Right atrium auricular region (tissue), 2 donors: ENCODE data around the gene ARHGDIA. TPM values are rescaled to one million over a fixed set of nuclear protein-coding genes. Genes with fewer than 3 reads are reported as not detected.

Source experiments
- DNase-seq: peaks from one replicate; pipeline ENCODE4 v3.0.0-alpha.2; 2019; ENCODE audit warnings: low spot score
- H3K27ac ChIP-seq, 2 donors: fragments of 200-600 bp; sonication (generic); 1 replicate in 1 of 2; 2 replicates in 1 of 2; pipeline ENCODE4 v1.5.1; 2016 to 2019
- H3K27me3 ChIP-seq, 2 donors: fragments of 200-600 bp; sonication (generic); one replicate each; pipeline versions ENCODE4 v1.5.1 to v1.6.0; 2017 to 2019
- H3K36me3 ChIP-seq: fragments of 200-600 bp; sonication (generic); one replicate; pipeline ENCODE4 v1.5.1; 2016
- H3K4me1 ChIP-seq, 2 donors: fragments of 200-600 bp; sonication (generic); one replicate each; pipeline versions ENCODE4 v1.5.1 to v1.6.0; 2017 to 2019
- H3K4me3 ChIP-seq, 2 donors: fragments of 200-600 bp; sonication (generic); 1 replicate in 1 of 2; 2 replicates in 1 of 2; pipeline ENCODE4 v1.5.1; 2017 to 2019; ENCODE audit warnings: mild to moderate bottlenecking in 1 of 2, moderate library complexity in 1 of 2
- H3K9me3 ChIP-seq, 2 donors: fragments of 200-600 bp; sonication (generic); one replicate each; pipeline ENCODE4 v1.5.1; 2019
- CTCF ChIP-seq, 2 donors: fragments of 200-600 bp; sonication (generic); IDR thresholded peaks; one replicate each; pipeline ENCODE4 v1.5.1; 2019; ENCODE audit warnings: antibody characterized with exemption in 2 of 2
- total RNA-seq, 2 donors: library from RNA; depleted of rRNA; stranded (reverse); fragments of >200 nt; gene quantifications; one replicate each; pipeline ENCODE4 v1.1.0, GENCODE V29; 2016

The ARHGDIA gene
- total RNA-seq, 2 donors from 2014 or later: 59.4 to 145 TPM

- H3K9me3 ChIP-seq: no peaks in the 10 kb centered on the region
- H3K4me1 ChIP-seq: peaks cover 0 to 25% of the 10 kb centered on the region in 2 donors
- peak overlapping the region; percentile 91 for H3K27ac ChIP-seq
- no peaks in the 10 kb centered on the region for H3K36me3 ChIP-seq
- H3K4me3 ChIP-seq: no peak overlapping the region
- TF ChIP-seq CTCF (IDR thresholded peaks at IDR 0.05): no peak
- no peak for DNase-seq
- H3K27me3 ChIP-seq: no peaks in the 10 kb centered on the region
Observed at GRCh38 chr17:81831563-81831956, 39.6 kb downstream of the ARHGDIA start.

- no peaks in the 10 kb centered on the region for H3K9me3 ChIP-seq
- no peak for DNase-seq
- no peak for TF ChIP-seq CTCF (IDR thresholded peaks at IDR 0.05)
- peaks cover 0 to 25% of the 10 kb centered on the region in 2 donors for H3K4me1 ChIP-seq
- H3K27ac ChIP-seq: no peak overlapping the region
- no peaks in the 10 kb centered on the region for H3K27me3 ChIP-seq
- no peaks in the 10 kb centered on the region for H3K36me3 ChIP-seq
- H3K4me3 ChIP-seq: no peak overlapping the region
Observed at GRCh38 chr17:81829858-81830257, 41.3 kb downstream of the ARHGDIA start.

GRCh38 chr17:81828656-81829055, 42.5 kb downstream of the ARHGDIA start:
- DNase-seq: no peak
- no peak overlapping the region for H3K4me3 ChIP-seq
- TF ChIP-seq CTCF (IDR thresholded peaks at IDR 0.05): no peak
- H3K9me3 ChIP-seq: no peaks in the 10 kb centered on the region
- no peaks in the 10 kb centered on the region for H3K27me3 ChIP-seq
- H3K4me1 ChIP-seq: peaks cover 0 to 17% of the 10 kb centered on the region in 2 donors
- H3K36me3 ChIP-seq: no peaks in the 10 kb centered on the region
- no peak overlapping the region for H3K27ac ChIP-seq

- no peak for DNase-seq
- H3K4me3 ChIP-seq: no peak overlapping the region
- TF ChIP-seq CTCF (IDR thresholded peaks at IDR 0.05): no peak
- H3K36me3 ChIP-seq: no peaks in the 10 kb centered on the region
- no peak overlapping the region for H3K27ac ChIP-seq
- peaks cover 0 to 23% of the 10 kb centered on the region in 2 donors for H3K4me1 ChIP-seq
- H3K27me3 ChIP-seq: no peaks in the 10 kb centered on the region
- no peaks in the 10 kb centered on the region for H3K9me3 ChIP-seq
Observed at GRCh38 chr17:81825841-81826466, 45.2 kb downstream of the ARHGDIA start.

GRCh38 chr17:81824595-81824994, 46.5 kb downstream of the ARHGDIA start:
- Histone ChIP-seq H3K36me3 (no peaks in the 10 kb centered on the region), H3K9me3 (no peaks in the 10 kb centered on the region), H3K27ac (no peak overlapping the region), H3K4me3 (no peak overlapping the region), H3K4me1 (peaks cover 0 to 23% of the 10 kb centered on the region in 2 donors), H3K27me3 (no peaks in the 10 kb centered on the region)
- no peak for TF ChIP-seq CTCF (IDR thresholded peaks at IDR 0.05)
- DNase-seq: no peak
